C4-2B (cell line): Measurements from ENCODE around the gene HNRNPA2B1.

Source experiments
- CTCF ChIP-seq: fragments of 450-650 bp; conservative IDR thresholded peaks from 2 replicates; pipeline ENCODE4 v1.5.1; 2017; ENCODE audit warnings: mild to moderate bottlenecking
- ZFX ChIP-seq: fragments of 450-650 bp; IDR thresholded peaks from 2 replicates; pipeline ENCODE4 v1.6.1; 2017

- TF ChIP-seq CTCF: no peak
- no peak for TF ChIP-seq ZFX
These were observed 13.9 kb downstream of the HNRNPA2B1 start for GRCh38 chr7:26186364-26187311.
